ENCODE measurements around the gene S1PR1.

The S1PR1 gene

DNA sequence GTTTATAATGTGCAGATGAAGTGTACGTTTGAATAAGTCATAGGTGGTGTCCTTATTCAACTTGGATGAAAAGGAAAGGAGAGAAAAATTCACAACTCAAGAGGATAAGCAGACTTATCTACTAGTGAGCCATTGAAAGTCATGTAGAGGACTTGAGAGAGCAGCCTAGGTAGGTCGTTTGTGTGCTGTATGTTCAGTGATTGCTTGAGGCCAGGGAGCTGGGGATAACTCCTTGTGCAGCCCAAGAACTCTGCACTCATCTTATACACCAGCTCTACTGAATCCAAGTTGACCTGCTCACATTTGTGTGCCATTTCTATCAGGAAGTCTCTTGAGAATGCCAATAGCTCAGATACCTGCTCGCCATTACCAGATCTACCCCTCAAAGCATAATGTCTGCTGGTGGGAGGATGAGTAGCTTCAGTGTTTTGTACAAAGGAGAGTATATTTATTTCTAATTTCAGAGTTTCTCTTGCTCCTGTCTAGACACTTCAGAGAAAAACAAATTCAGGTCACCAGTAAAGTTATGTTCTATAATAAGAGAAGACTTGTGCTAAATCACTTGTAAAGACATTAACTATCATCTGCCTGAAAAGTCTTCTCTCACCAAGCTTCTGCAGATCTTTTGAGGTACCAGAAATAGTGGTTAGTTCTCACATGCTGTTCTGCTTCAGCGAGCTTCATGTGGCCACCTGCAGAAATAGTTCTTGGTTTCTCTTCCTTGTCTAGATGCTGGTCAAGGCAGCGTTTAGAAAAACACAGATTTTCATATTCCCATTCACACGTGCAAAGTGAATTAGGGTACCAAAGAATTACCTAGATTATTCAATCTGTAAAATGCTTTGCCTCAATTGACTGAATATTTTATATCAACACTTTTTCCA, 10.8 kb downstream of the S1PR1 start:
- no peak overlapping the region for H2BK5ac ChIP-seq (ENCODE audit: low read depth, low read length, poor library complexity)
- no peak overlapping the region for H2BK12ac ChIP-seq (ENCODE audit: low read length)
- no peaks in the 10 kb centered on the region for H3K79me1 ChIP-seq (ENCODE audit: low read length)
- no peak overlapping the region for H3K4ac ChIP-seq (ENCODE audit: low read depth, low read length)
- no peaks in the 10 kb centered on the region for H3K27me3 ChIP-seq (ENCODE audit: insufficient read depth, low read length)
- no peak overlapping the region for H3K4me2 ChIP-seq (ENCODE audit: low read length)
- no peak overlapping the region for H3K14ac ChIP-seq (ENCODE audit: low read length)
- H3K27ac ChIP-seq (ENCODE audit: low read depth, low read length): no peak overlapping the region
- no peak overlapping the region for H3K4me3 ChIP-seq (ENCODE audit: low read depth, low read length)
- no peak overlapping the region for H2BK120ac ChIP-seq (ENCODE audit: insufficient read depth, low read length, poor library complexity)
- H3K23ac ChIP-seq (ENCODE audit: low read length): peak overlapping the region; percentile 48
- H2AFZ ChIP-seq (ENCODE audit: insufficient read depth, low read length, poor library complexity): no peak overlapping the region
- no peak overlapping the region for H4K8ac ChIP-seq (ENCODE audit: low read depth, low read length)
- no peak overlapping the region for H3K18ac ChIP-seq (ENCODE audit: low read length)
- no peak overlapping the region for H2AK5ac ChIP-seq (ENCODE audit: low read length)
- H4K12ac ChIP-seq (ENCODE audit: low read depth, low read length): no peak overlapping the region
- H4K91ac ChIP-seq (ENCODE audit: low read depth, low read length): no peak overlapping the region
- H3K36me3 ChIP-seq (ENCODE audit: control insufficient read depth in 1 of 2, insufficient read depth in 2 of 2, low read length in 2 of 2): no peaks in the 10 kb centered on the region
- no peak overlapping the region for H3K9ac ChIP-seq (ENCODE audit: low read length)
- H3K9me3 ChIP-seq (ENCODE audit: insufficient read depth, low read depth, low read length): no peaks in the 10 kb centered on the region
- no CpG with 5 or more reads among the region's 6 CpGs for WGBS (ENCODE audit: extremely low coverage, insufficient coverage, insufficient read length)
- H3K79me2 ChIP-seq (ENCODE audit: control insufficient read depth, insufficient read depth, low read length, poor library complexity): no peaks in the 10 kb centered on the region
- peaks cover 0 to under 1% of the 10 kb centered on the region in 2 experiments for H3K4me1 ChIP-seq (ENCODE audit: control insufficient read depth in 1 of 2, insufficient read depth in 2 of 2, low read length in 2 of 2)
- no peak for DNase-seq

- no CpG with 5 or more reads among the region's 3 CpGs for WGBS (ENCODE audit: extremely low coverage, insufficient coverage, insufficient read length)
- H3K79me1 ChIP-seq (ENCODE audit: low read length): no peaks in the 10 kb centered on the region
- H2BK120ac ChIP-seq (ENCODE audit: insufficient read depth, low read length, poor library complexity): no peak overlapping the region
These were observed 13.4 kb downstream of the S1PR1 start for GRCh38 chr1:101250222-101250621.

DNA sequence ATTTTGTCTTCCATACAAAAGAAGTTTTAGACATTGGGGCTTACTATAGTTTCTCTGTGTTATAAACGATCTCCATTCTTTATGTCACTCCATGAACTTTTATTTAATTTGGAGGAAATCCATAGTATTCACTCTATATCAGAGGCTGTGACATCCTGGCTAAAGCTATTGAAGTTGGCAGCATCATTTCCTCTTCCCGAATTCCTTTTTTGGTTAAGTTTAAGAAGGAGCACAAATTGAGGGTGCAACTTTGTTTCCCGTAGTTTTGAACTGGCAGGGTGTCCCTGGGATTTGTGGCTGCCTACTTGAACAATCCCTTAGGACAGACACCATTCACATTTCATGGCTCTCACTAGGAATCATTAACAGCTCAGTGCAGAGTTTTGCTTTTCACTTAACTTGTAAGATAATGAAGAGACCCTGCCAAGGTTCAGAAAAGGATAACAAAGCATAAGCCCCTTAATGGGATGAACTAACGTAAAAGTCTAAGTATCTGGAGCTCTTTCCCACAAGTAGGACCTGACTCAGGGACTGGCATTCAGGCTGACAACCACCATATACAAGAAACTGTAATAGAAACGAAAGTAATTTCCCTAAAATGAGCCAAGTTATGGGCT, 13.9 kb downstream of the S1PR1 start:
- DNase-seq: no peak
- Histone ChIP-seq H4K12ac (ENCODE audit: low read depth, low read length) (no peak overlapping the region), H3K27ac (ENCODE audit: low read depth, low read length) (no peak overlapping the region), H3K36me3 (ENCODE audit: control insufficient read depth in 1 of 2, insufficient read depth in 2 of 2, low read length in 2 of 2) (no peaks in the 10 kb centered on the region), H4K91ac (ENCODE audit: low read depth, low read length) (no peak overlapping the region), H3K9ac (ENCODE audit: low read length) (no peak overlapping the region), H3K9me3 (ENCODE audit: insufficient read depth, low read depth, low read length) (no peaks in the 10 kb centered on the region), H2BK12ac (ENCODE audit: low read length) (no peak overlapping the region), H3K4me1 (ENCODE audit: control insufficient read depth in 1 of 2, insufficient read depth in 2 of 2, low read length in 2 of 2) (no peaks in the 10 kb centered on the region), H2BK5ac (ENCODE audit: low read depth, low read length, poor library complexity) (no peak overlapping the region), H3K18ac (ENCODE audit: low read length) (no peak overlapping the region), H2AK5ac (ENCODE audit: low read length) (no peak overlapping the region), H3K79me2 (ENCODE audit: control insufficient read depth, insufficient read depth, low read length, poor library complexity) (no peaks in the 10 kb centered on the region), H3K23ac (ENCODE audit: low read length) (no peak overlapping the region), H3K14ac (ENCODE audit: low read length) (no peak overlapping the region), H3K4me3 (ENCODE audit: low read depth, low read length) (no peak overlapping the region), H3K4me2 (ENCODE audit: low read length) (no peak overlapping the region), H2BK120ac (ENCODE audit: insufficient read depth, low read length, poor library complexity) (no peak overlapping the region), H3K79me1 (ENCODE audit: low read length) (no peaks in the 10 kb centered on the region), H4K8ac (ENCODE audit: low read depth, low read length) (no peak overlapping the region), H3K4ac (ENCODE audit: low read depth, low read length) (no peak overlapping the region), H2AFZ (ENCODE audit: insufficient read depth, low read length, poor library complexity) (no peak overlapping the region), H3K27me3 (ENCODE audit: insufficient read depth, low read length) (no peaks in the 10 kb centered on the region)
- no CpG with 5 or more reads among the region's 5 CpGs for WGBS (ENCODE audit: extremely low coverage, insufficient coverage, insufficient read length)

More at GRCh38 chr1:101250222-101250621, 13.4 kb downstream of the S1PR1 start:
- no peak overlapping the region for H2AFZ ChIP-seq (ENCODE audit: insufficient read depth, low read length, poor library complexity)
- H3K9ac ChIP-seq (ENCODE audit: low read length): no peak overlapping the region
- no peak overlapping the region for H3K14ac ChIP-seq (ENCODE audit: low read length)
- no peak overlapping the region for H2AK5ac ChIP-seq (ENCODE audit: low read length)
- H3K4me3 ChIP-seq (ENCODE audit: low read depth, low read length): no peak overlapping the region
- no peak overlapping the region for H2BK5ac ChIP-seq (ENCODE audit: low read depth, low read length, poor library complexity)
- no peak overlapping the region for H4K12ac ChIP-seq (ENCODE audit: low read depth, low read length)
- no peak overlapping the region for H3K4ac ChIP-seq (ENCODE audit: low read depth, low read length)
- no peaks in the 10 kb centered on the region for H3K9me3 ChIP-seq (ENCODE audit: insufficient read depth, low read depth, low read length)
- no peak overlapping the region for H2BK12ac ChIP-seq (ENCODE audit: low read length)
- H3K4me2 ChIP-seq (ENCODE audit: low read length): no peak overlapping the region
- H3K4me1 ChIP-seq (ENCODE audit: control insufficient read depth in 1 of 2, insufficient read depth in 2 of 2, low read length in 2 of 2): no peaks in the 10 kb centered on the region
- H3K23ac ChIP-seq (ENCODE audit: low read length): no peak overlapping the region
- no peak overlapping the region for H4K8ac ChIP-seq (ENCODE audit: low read depth, low read length)
- no peaks in the 10 kb centered on the region for H3K27me3 ChIP-seq (ENCODE audit: insufficient read depth, low read length)
- no peaks in the 10 kb centered on the region for H3K36me3 ChIP-seq (ENCODE audit: control insufficient read depth in 1 of 2, insufficient read depth in 2 of 2, low read length in 2 of 2)
- H4K91ac ChIP-seq (ENCODE audit: low read depth, low read length): no peak overlapping the region
- H3K27ac ChIP-seq (ENCODE audit: low read depth, low read length): no peak overlapping the region
- no peak for DNase-seq
- H3K18ac ChIP-seq (ENCODE audit: low read length): no peak overlapping the region
- H3K79me2 ChIP-seq (ENCODE audit: control insufficient read depth, insufficient read depth, low read length, poor library complexity): no peaks in the 10 kb centered on the region

DNA sequence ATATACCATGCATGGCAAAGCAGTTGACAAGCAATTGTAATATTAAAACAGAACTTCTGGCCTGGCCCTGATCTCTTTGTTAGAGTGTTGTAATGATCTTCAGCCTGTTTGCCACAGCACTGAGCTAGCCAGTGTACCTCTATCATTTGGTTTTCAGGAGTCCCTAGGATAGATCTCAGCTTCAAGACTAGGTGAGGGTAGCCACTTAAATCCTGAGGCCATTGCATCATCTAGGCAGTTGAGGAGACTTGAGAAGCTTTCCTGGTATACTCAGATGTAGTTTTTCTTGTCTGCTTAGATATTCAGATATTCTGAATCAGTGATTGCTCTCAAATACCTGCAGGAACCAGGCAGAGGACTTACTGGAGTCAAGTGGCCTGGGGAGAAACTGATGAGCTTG, 14.7 kb downstream of the S1PR1 start:
- no peak overlapping the region for H4K8ac ChIP-seq (ENCODE audit: low read depth, low read length)
- no peak overlapping the region for H3K4ac ChIP-seq (ENCODE audit: low read depth, low read length)
- H3K36me3 ChIP-seq (ENCODE audit: control insufficient read depth in 1 of 2, insufficient read depth in 2 of 2, low read length in 2 of 2): no peaks in the 10 kb centered on the region

More for the DNA sequence above, 14.7 kb downstream of the S1PR1 start:
- Histone ChIP-seq H3K9ac (ENCODE audit: low read length) (no peak overlapping the region), H2BK12ac (ENCODE audit: low read length) (no peak overlapping the region), H2AFZ (ENCODE audit: insufficient read depth, low read length, poor library complexity) (no peak overlapping the region), H4K91ac (ENCODE audit: low read depth, low read length) (no peak overlapping the region), H3K23ac (ENCODE audit: low read length) (no peak overlapping the region), H2BK5ac (ENCODE audit: low read depth, low read length, poor library complexity) (no peak overlapping the region), H2BK120ac (ENCODE audit: insufficient read depth, low read length, poor library complexity) (no peak overlapping the region), H3K4me3 (ENCODE audit: low read depth, low read length) (no peak overlapping the region), H3K79me1 (ENCODE audit: low read length) (no peaks in the 10 kb centered on the region), H3K9me3 (ENCODE audit: insufficient read depth, low read depth, low read length) (no peaks in the 10 kb centered on the region), H3K4me2 (ENCODE audit: low read length) (no peak overlapping the region), H3K27me3 (ENCODE audit: insufficient read depth, low read length) (no peaks in the 10 kb centered on the region), H3K14ac (ENCODE audit: low read length) (no peak overlapping the region), H3K79me2 (ENCODE audit: control insufficient read depth, insufficient read depth, low read length, poor library complexity) (no peaks in the 10 kb centered on the region), H3K27ac (ENCODE audit: low read depth, low read length) (no peak overlapping the region), H4K12ac (ENCODE audit: low read depth, low read length) (no peak overlapping the region), H2AK5ac (ENCODE audit: low read length) (no peak overlapping the region), H3K18ac (ENCODE audit: low read length) (no peak overlapping the region), H3K4me1 (ENCODE audit: control insufficient read depth in 1 of 2, insufficient read depth in 2 of 2, low read length in 2 of 2) (no peaks in the 10 kb centered on the region)
- DNase-seq: no peak
